Vagina (tissue), 2 donors: ENCODE results near the gene OR2C3. TPM values are rescaled to one million over a fixed set of nuclear protein-coding genes. Genes with fewer than 3 reads are reported as not detected.

Source experiments
- DNase-seq, 2 donors: peaks; one replicate each; pipeline ENCODE4 v3.0.0-alpha.2; 2017; ENCODE audit errors: extremely low spot score in 2 of 2
- H3K27ac ChIP-seq: fragments of 200-600 bp; sonication (generic); one replicate; pipeline ENCODE4 v1.5.1; 2019
- H3K27me3 ChIP-seq: fragments of 200-600 bp; sonication (generic); one replicate; pipeline ENCODE4 v1.5.1; 2019
- H3K36me3 ChIP-seq, 2 donors: fragments of 200-600 bp; sonication (generic); one replicate each; pipeline ENCODE4 v1.5.1; 2017 to 2019
- H3K4me1 ChIP-seq: fragments of 200-600 bp; sonication (generic); one replicate; pipeline ENCODE4 v1.5.1; 2019
- H3K4me3 ChIP-seq, 2 donors: fragments of 200-600 bp; sonication (generic); 1 replicate in 1 of 2; 2 replicates in 1 of 2; pipeline ENCODE4 v1.5.1; 2016 to 2019
- H3K9me3 ChIP-seq: fragments of 200-600 bp; sonication (generic); one replicate; pipeline ENCODE4 v1.5.1; 2019
- POLR2A ChIP-seq, 2 donors: fragments of 450-650 bp; IDR thresholded peaks; one replicate each; pipeline ENCODE4 v1.6.1; 2017; ENCODE audit warnings: antibody characterized with exemption in 2 of 2, mild to moderate bottlenecking in 2 of 2, moderate library complexity in 2 of 2
- POLR2AphosphoS5 ChIP-seq, 2 donors: sonication (generic); formaldehyde crosslinking; IDR thresholded peaks; one replicate each; pipeline ENCODE4 v1.9.0; 2017; ENCODE audit warnings: antibody characterized with exemption in 2 of 2, mild to moderate bottlenecking in 2 of 2, low read depth in 1 of 2; ENCODE audit not compliant: insufficient read depth in 1 of 2
- intact Hi-C: fragments of 100-400 bp; cut with DNase I; formaldehyde crosslinking; loops from one replicate; pipeline ENCODE4 v1.15.1; 2023
- total RNA-seq: library from RNA; depleted of rRNA; stranded (reverse); fragments of >200 nt; gene quantifications from one replicate; pipeline ENCODE4 v1.2.3, GENCODE V29; 2016
- TF ChIP-seq, protein P1 (sequence below), 3 experiments: fragments of 450-650 bp in 2 of 3; fragments of 200-600 bp in 1 of 3; sonication (generic) in 1 of 3; IDR thresholded peaks; one replicate each; pipeline ENCODE4 v1.5.1; 2017 to 2019; ENCODE audit warnings: antibody characterized with exemption in 3 of 3, mild to moderate bottlenecking in 2 of 3, moderate library complexity in 2 of 3

The OR2C3 gene
- not detected for total RNA-seq

DNA sequence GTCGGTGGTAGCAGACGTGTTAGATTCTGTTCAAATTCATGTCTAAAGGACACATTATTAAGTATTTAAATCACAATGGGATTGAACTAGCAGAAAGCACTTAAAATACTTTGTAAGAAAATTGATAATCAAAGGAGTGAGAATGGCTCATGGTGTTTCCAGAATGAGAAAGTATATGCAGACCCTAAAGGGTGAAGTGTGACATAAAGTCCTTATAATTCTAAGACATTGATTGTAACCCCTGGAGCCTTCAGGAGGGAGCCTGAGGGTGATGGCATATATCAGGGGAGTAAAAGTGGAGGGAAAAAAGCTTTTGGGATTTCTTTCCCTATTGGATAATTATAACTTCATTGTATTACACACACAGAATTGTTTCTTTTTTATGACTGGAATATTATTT, at the start of gene OR2C3:
TSS of gene OR2C3 (minus strand) at position 101 of the 400 bp plus-strand sequence. CDS start 3,929 bp downstream, outside the sequence.
- H3K4me3 ChIP-seq = no peak within 1 kb of the TSS

DNA sequence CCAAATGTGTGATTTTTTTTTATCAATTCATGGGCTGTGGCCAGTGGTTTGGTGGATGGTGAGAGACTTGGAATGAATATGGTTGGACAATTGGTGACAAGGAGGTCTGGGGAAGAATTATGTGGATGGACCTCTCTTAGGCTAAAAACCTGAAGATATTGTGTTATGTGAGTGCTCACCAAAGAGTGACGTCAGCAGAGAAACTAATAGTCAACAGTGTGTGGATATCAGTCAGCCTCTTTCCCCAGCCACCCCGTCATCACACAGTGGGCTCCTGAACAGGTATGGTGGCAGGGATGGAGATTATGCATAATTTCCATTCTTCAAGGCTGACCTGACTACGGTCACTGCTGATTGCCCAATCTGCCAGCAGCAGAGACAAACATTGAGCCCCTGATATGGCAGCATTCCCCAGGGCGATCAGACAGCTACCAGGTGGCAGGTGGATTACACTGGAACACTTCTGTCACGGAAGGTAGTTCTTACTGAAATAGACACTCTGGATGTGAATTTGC, 42.8 kb upstream of the OR2C3 start:
- Histone ChIP-seq H3K9me3 (no peaks in the 10 kb centered on the region), H3K27ac (no peak overlapping the region), H3K27me3 (no peaks in the 10 kb centered on the region), H3K36me3 (no peaks in the 10 kb centered on the region), H3K4me3 (no peak overlapping the region), H3K4me1 (no peaks in the 10 kb centered on the region)
- intact Hi-C loops = no loop called here
- no peak for DNase-seq
- TF ChIP-seq, protein P1, sequence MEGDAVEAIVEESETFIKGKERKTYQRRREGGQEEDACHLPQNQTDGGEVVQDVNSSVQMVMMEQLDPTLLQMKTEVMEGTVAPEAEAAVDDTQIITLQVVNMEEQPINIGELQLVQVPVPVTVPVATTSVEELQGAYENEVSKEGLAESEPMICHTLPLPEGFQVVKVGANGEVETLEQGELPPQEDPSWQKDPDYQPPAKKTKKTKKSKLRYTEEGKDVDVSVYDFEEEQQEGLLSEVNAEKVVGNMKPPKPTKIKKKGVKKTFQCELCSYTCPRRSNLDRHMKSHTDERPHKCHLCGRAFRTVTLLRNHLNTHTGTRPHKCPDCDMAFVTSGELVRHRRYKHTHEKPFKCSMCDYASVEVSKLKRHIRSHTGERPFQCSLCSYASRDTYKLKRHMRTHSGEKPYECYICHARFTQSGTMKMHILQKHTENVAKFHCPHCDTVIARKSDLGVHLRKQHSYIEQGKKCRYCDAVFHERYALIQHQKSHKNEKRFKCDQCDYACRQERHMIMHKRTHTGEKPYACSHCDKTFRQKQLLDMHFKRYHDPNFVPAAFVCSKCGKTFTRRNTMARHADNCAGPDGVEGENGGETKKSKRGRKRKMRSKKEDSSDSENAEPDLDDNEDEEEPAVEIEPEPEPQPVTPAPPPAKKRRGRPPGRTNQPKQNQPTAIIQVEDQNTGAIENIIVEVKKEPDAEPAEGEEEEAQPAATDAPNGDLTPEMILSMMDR (IDR thresholded peaks at IDR 0.05) = no peak
- TF ChIP-seq POLR2A (IDR thresholded peaks at IDR 0.05) (no peak), POLR2AphosphoS5 (IDR thresholded peaks at IDR 0.05; ENCODE audit: insufficient read depth in 1 of 2, low read depth in 1 of 2) (no peak)

More for the DNA sequence above, at the start of gene OR2C3:
- Histone ChIP-seq H3K27ac (no peak within 1 kb of the TSS), H3K27me3 (no peaks in the 10 kb centered on the region), H3K4me1 (no peaks in the 10 kb centered on the region), H3K9me3 (no peaks in the 10 kb centered on the region), H3K36me3 (no peaks in the 10 kb centered on the region)
- no peak for DNase-seq
- TF ChIP-seq, protein P1 (IDR thresholded peaks at IDR 0.05) = no peak
- TF ChIP-seq POLR2AphosphoS5 (IDR thresholded peaks at IDR 0.05; ENCODE audit: insufficient read depth in 1 of 2, low read depth in 1 of 2) = no peak
- no peak for TF ChIP-seq POLR2A (IDR thresholded peaks at IDR 0.05)
- intact Hi-C loops = no loop called here

DNA sequence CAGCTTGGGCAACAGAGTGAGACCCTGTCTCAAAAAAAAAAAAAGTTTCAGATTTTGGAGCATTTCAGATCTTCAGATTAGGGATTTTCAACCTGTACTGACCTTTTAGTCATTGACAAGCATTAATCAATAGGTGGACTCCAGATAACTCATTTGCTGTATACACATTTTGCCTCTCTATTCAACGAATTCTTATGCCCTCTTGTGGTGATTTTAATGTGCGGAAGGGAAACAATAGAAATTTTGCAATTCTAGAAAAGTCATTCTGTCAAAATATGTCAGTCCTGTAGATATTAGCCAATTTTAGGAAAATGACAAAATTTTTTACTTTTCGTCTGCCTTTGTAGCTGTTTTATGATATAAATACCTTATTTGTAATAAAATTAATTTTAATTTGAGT, 40.3 kb upstream of the OR2C3 start:
- intact Hi-C loops = no loop called here
- Histone ChIP-seq H3K9me3 (no peaks in the 10 kb centered on the region), H3K27ac (no peak overlapping the region), H3K4me1 (no peaks in the 10 kb centered on the region), H3K36me3 (no peaks in the 10 kb centered on the region), H3K27me3 (no peaks in the 10 kb centered on the region), H3K4me3 (no peak overlapping the region)
- no peak for DNase-seq
- TF ChIP-seq, protein P1 (IDR thresholded peaks at IDR 0.05) = peak in 1 of 3 experiments; percentile 9
- TF ChIP-seq POLR2AphosphoS5 (IDR thresholded peaks at IDR 0.05; ENCODE audit: insufficient read depth in 1 of 2, low read depth in 1 of 2) (no peak), POLR2A (IDR thresholded peaks at IDR 0.05) (no peak)

GRCh38 chr1:247574664-247575063, 38.4 kb upstream of the OR2C3 start:
- Histone ChIP-seq H3K4me3 (no peak overlapping the region), H3K4me1 (no peaks in the 10 kb centered on the region), H3K9me3 (no peaks in the 10 kb centered on the region), H3K27me3 (no peaks in the 10 kb centered on the region), H3K36me3 (no peaks in the 10 kb centered on the region), H3K27ac (no peak overlapping the region)
- TF ChIP-seq POLR2AphosphoS5 (IDR thresholded peaks at IDR 0.05; ENCODE audit: insufficient read depth in 1 of 2, low read depth in 1 of 2) = no peak
- no peak for TF ChIP-seq POLR2A (IDR thresholded peaks at IDR 0.05)
- TF ChIP-seq, protein P1 (IDR thresholded peaks at IDR 0.05) = no peak
- DNase-seq = no peak
- intact Hi-C loops = no loop called here

GRCh38 chr1:247574236-247574635, 38.0 kb upstream of the OR2C3 start:
- no peak overlapping the region for H3K4me3 ChIP-seq
- H3K27ac ChIP-seq = no peak overlapping the region
- no peak for TF ChIP-seq POLR2A (IDR thresholded peaks at IDR 0.05)
- TF ChIP-seq, protein P1 (IDR thresholded peaks at IDR 0.05) = no peak
- H3K4me1 ChIP-seq = no peaks in the 10 kb centered on the region
- H3K9me3 ChIP-seq = no peaks in the 10 kb centered on the region
- H3K36me3 ChIP-seq = no peaks in the 10 kb centered on the region
- DNase-seq = no peak
- intact Hi-C loops = no loop called here
- no peaks in the 10 kb centered on the region for H3K27me3 ChIP-seq
